GM19455 (cell line): ENCODE data around the gene FLOT2.
"Not testable (repeated sequence)": the region's sequence is repeated elsewhere in the genome, so short reads cannot be mapped to it uniquely, and the experiment has no call there.

Source experiments
- ATAC-seq: cut with Tn5 transposase; IDR thresholded peaks from one replicate; pipeline ENCODE4 v1.9.1; 2021; ENCODE audit not compliant: unreplicated experiment

The FLOT2 gene

DNA sequence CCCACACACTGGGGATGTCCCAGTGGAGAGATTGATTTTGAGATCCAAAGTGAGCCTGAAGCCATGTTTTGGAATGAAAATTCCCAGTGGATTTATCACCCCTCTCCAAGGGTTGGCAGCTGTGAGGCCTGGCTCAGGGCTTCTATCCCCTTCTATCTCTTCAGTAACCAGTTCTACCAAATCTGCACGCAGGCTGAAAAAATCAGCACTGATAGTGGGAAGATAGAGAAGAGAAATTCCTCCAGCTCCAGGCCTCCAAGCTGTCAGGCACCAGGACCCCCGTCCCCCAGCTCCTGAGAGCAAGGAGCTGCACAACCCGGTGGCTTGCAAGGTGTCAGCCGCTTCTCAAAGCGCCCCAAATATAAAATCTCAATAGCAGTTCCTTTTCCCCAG lies 1.0 kb downstream of the FLOT2 start:
- ATAC-seq = no peak

DNA sequence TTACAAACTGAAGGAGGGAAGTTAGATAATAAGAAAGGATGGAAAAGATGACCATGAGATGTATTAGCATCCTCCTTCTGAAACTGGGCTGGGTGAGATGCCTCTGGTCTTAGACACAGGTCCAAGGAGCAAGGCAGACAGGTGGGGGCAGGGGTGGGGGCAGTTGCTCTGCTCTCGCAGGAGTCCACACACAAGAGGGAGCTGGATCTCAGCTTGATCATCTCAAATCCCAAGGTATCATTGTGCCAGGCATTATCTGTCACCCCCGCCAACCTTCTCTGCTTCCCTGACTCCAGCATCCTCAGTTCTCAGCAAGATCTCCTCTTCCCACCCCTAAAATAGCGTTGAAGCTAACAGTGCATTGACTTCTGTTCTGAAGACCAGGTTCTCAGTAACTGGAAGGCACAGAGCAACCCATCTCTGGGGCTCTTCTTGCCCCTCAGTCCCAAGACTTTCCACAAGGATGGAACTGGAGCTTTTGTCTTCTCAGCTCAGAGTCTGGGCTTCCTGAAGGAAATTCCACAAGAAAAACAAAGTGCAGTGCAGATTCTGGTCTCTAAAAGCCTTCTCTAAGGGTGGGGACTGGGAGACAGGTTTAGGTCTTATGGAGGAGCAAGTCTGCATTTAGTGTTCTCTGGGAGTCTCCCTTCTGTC lies 1.6 kb downstream of the FLOT2 start:
- no peak for ATAC-seq

DNA sequence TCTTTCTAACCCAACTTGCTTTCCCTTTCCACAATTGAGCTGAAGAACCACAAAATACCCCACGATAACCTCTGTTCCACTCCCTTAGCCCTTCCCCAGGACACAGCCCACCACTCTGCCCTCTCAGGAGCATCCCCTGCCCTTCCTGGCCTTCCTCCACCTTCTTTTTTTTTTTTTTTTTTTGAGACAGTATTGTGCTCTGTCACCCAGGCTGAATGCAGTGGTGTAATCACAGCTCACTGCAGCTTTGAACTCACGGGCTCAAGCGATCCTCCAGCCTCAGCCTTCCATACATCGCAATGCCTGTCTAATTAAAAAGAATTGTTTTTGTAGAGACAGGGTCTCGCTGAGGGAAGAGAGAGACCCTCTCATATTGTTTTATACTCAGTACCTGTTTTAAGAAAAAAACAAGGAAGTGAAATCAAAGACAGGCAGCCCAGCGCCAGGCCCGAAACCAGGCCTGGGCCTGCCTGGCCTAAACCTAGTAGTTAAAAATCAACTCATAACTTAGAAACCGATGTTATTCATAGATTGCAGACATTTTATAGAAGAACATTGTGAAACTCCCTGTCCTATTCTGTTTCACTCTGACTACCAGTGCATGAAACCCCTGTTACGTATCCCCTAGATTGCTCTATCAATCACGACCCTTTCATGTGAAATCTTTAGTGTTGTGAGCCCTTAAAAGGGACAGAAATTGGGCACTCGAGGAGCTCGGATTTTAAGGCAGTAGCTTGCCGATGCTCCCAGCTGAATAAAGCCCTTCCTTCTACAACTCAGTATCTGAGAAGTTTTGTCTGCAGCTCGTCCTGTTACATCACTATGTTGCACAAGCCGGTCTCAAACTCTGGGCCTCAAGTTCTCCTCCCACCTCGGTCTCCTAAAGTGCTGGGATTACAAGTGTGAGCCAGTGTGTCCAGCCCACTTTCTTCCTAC lies 4.0 kb downstream of the FLOT2 start:
- not testable (repeated sequence) for ATAC-seq

DNA sequence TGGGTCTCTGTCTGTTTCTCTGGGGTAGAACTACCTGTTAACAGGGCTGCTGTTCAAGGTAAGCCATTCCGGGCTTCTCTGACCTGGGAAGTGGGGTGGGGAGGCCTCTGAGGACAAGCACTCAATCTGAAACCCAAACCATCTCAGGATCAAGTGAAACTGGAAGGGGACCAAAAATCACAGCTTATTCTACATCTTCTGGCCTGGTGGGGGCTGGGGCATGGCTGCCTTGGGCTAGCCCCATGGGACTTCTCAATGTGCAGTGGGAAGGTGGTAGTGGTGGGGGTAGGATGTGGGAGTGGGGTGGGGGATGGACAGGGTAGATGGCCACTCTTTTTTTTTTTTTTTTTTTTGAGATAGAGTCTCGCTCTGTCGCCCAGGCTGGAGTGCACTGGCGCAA lies 5.5 kb downstream of the FLOT2 start:
- no peak for ATAC-seq

DNA sequence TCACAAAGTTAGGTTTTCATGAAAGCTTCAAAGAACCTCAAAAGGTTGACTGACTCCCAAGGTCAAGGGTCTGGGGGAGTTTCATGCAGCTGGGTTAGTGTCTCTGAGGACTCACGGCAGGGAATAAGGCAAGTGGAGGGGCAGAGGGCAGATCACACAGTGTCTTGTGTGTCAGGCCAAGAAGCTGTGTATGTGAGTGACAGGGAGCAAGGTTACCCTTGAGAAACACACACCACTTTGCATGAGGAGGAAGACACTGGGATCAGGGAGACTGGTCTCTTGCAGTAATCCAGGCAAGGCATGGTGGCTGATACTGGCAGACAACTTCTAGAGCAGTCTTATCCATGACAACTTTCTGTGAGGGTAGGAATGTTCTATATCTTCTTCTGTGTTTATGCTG lies 6.3 kb downstream of the FLOT2 start:
- ATAC-seq = no peak

DNA sequence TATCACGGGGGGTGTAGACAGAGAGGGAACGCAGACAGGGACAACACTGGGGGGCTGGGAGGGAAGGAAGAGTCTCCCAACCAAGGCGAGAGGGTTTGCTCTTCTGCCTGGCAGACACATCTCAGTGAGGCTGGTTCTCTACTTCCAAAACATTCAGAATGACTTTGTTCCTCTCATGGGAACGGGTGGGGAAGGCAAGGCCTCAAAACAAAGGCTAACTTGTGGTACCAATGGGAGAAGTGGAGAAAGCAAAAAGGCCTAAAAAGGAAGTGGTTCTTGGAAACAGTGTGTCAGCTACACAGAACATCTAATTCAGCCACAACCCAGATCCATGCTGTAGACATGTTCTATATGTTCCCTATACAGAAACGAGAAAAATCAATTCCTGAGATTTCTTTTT lies 7.5 kb downstream of the FLOT2 start:
- ATAC-seq = no peak

DNA sequence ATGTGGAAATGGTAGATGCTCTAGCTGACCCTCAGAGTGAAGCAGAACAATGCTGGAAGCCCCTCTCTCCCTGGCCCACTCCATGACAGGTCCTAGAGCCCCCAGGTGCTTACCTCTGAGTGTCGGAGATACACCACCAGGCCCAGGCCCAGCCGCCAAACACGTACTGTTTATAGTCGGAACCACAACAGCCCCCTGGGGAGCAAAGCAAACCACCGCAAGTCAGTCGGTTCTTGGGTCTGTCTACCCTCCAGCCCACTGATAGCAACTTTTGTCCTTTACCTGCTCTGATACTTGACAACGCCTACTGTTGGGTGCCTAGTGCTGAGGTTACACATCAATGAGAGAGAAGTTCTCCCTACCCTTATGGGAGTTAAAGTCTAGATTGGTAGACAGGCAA lies 8.7 kb downstream of the FLOT2 start:
- no peak for ATAC-seq

DNA sequence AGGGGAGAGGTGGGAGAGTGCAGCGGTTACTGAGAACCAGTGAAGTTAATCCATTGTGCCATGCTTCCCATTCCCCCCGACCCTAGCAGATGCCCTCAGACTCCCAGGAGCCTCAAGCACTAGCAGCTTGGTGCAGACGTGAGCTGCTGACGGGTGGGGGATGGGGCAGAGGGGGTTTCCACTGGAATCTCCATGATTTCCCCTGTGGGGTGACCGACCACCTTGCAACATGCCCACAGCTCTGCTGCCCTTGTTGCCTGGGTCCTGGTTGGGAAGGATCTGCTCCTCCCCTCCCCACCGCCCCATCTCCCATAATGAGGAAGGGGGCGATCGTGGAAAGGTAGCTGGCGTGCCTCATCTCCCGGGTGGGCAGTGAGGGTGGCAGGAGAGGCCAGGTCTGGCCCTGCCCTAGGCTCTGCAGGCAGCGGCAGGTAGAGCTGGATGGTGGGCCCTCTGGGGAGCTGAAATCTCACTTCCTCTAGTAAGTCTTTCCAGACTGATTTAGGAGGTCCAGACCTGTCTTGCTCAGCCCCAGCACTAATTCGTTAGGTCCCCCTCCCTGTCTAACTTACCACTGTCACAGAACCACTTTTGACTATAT lies 9.6 kb downstream of the FLOT2 start:
- no peak for ATAC-seq

DNA sequence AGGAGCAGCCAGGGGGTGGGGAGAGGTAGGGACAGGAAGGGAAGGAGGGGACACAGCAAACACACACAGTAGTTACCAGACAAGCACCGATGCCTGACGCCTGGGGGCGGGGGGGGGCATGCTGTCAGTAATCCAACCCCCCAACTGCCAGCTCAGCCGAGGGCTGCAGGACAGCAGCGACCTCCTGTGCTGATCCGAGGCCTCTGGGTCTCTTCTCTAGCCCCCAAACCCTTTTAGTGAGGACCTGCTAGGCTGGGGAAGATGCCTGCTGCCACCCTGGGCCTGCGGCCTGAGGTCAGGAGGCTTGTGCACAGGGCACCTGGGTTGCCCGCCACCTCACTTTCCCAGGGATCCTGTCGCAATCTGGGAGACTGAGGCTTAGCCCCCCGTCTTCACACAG lies 11.6 kb downstream of the FLOT2 start:
- no peak for ATAC-seq

DNA sequence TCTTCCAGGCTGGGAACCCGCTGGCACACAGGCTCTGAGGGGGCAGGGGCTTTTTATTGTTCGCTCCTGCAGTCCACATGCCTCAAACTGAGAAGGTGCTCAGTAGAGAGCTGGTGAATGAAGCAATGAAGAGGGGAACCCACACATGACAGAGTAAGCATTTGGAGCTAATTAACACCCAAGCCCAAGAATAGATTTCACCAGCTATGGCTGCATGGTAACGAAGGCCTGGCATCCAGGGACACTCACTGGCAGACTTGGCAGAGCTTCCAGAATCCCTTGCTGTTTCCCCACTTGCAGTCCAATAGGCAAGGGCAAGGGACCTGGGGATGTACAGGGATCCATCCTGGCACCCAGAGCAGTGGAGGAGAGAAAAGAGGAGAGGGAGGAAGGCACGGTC lies 12.2 kb downstream of the FLOT2 start:
- no peak for ATAC-seq

DNA sequence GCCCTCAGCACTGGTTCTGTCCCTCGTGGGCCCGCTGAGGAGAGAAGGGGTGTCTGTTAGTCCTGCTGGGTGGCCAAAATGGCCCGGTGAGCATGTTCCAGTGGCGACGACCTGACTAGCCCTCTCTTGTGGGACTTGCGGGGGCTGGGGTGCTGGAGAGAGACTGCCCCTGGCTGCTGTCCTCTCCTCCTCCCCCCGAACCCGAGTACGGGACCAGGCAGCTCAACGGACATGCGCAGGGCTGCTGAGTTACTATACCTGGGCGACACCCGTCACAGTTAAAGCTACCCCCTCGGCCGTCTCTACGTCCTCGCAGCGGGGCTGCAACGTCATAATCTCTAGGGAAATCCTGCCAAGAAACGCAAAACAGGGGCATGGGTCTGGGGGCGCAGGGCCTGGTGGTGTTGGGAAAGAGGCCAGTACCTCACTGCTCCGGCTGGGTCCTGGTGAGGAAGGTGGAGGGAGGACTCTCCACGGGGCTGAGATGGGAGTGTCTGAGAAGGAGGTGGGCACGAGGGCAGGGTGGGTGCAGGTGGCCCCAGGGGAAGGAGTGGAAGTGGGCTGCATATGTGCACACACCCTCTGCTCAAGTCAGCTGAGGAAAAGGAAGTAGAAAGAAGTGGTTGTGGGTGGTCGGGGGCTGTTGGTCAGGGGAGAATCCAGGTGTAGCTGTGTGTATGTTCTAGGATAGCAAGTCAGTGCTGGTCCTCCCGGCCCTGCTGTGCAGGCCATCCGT lies 13.4 kb downstream of the FLOT2 start:
- no peak for ATAC-seq

DNA sequence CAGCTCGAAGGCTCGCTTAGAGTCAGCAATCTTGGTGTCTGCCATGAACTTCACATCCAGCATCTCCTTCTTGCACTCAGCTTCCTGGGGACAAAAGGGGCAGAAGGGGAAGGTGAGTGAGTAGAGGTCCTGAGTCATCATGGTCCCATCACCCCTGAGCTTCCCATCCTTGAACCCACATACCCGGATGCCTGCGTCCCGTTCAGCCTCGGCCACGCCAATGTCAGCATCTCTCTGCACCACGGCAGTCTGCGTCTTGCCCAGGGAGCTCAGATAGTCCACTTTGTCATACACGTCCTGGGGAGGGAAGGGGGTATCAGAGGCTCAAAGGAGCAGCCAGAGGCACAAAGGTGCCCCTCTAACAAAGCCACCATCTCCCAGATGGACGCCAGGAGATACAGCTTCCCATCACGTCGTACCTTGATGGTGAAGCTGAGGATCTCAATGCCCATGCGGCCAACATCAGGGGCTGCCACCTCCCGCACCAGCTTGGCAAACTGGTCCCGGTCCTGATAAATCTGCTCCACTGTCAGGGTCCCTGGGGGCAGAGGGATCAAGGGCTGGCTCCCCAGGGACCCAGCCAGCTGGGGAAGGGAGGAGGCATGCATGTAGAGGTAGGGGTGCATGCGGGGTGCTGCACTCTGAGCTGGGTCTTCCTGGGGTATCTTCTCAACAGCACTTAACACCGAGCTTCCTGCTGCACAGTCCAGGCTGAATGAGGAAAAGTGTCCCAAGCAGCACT lies 15.2 kb downstream of the FLOT2 start:
- ATAC-seq = no peak

DNA sequence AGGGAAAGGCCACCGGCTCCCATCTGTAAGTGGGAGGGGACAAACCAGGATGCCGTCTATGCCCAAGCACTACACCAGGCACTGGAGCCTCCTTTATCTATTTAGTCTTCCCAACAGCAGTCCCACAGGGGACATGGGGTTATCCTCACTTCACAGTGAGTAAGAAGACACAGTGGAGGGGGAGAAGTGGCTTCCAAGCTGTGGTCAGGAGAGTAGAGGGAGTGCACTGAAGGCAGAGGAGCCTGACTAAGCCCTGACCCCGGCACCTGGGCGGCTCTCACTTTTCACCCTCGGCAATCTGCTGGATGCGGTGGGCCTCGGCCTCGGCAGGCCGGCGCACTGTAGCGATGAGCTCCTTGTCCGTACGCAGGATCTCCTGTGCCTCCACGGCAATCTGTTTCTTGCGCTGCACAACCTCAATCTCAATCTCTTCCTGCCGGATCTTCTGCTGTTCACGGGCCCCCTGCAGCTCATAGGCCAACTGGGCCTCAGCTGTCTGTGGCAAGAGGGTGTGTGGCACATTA lies 15.9 kb downstream of the FLOT2 start:
- ATAC-seq = no peak

DNA sequence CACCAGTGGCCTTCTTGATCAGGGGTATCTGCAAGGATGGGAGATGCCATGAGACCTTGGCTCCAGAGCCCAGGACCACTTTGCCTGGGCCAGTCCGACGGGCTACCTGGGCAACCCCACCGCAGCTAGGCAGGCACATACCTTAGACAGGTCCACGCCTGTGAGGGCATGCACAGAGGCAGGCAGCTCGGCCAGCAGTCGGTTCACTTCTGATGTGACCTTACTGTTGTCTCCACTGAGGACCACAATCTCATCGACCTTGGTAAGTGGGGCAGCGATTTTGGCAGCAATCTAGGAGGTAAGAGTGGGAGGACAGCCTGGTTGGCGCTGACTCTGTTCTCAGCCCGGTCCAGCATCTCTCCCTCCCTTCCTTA lies 17.0 kb downstream of the FLOT2 start:
- no peak for ATAC-seq

DNA sequence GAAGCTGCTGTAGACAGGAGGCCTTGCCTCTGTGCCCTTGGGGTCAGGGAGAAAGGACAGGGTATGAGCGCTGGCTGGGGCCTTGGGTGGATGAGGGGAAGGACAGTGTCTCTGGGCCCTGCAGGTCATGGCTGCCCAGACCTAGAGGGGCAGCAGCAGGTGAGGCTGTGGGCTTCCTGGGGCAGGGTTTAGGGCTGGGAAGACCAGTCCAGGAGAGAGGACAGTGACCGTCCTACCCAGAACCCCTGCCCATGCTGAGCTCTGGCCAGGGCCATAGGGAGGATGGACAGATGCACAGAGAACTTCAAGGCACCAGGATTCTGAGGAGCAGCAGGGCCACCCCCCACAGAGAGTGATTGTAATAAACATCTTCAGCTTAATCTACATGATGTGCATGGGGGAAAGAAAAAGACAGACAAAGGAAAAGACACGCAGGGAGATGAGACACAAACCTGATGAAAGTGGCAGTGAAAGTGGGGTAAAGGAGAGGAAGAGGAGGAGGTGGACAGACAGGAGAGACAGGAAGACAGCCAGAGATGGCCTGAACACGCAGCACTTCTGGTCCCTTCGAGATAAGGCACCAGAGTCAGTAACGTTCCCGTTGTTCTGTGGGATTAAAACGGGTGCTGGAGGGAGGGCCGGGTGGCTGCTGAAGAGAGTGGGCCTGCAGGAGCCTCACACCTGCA lies 17.5 kb downstream of the FLOT2 start:
- no peak for ATAC-seq

DNA sequence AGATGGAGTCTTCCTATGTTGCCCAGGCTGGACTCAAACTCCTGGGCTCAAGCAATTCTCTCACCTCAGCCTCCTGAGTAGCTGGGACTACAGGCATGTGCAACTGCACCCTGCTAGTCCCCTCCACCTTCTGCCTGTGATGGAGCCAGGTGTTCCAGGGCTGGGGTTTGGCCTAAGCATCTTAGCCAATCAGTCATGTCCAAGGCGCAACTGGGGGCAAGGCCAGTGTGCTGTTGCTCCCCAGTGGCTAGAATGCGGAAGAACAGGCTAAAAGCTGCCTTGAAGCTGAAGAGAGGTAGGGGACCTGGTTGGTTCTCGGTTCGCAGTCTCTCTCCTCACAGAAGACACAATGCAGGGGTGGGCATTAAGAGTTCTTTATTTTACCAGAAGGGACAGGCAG lies 18.6 kb downstream of the FLOT2 start:
- ATAC-seq = no peak

DNA sequence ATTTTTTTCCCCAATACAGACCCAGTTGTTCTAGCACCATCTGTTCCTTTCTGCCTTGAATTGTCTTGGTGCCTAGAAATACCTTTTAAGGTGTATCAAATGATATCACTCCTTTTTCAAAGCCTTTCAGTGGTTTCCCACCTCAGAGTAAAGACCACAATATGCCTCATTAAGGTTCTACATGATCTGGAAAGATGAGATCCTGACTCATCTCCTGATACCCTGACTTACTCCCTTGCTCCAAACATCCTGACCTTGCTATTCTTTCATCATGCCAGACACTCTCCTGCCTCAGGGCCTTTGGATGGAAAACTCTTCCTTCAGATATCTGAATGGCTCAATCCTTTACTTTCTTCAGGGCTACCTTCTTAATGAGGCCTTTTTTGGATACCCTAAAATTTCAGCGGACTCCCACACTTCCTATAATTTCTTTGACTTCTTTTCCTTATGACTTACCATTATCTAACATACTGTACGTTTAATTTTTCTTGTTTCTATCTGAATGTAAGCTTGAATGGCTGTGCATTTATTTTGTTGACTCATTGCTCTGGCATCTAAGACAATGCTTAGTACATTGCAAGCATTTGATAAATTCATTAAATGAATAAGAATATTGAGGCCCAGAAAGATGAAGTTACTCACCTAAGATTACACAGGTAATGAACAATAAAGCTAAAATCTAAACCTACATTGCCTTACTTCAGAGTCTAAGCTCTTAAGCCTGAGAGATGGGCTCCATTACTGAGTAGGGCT lies 19.2 kb downstream of the FLOT2 start:
- ATAC-seq = no peak

DNA sequence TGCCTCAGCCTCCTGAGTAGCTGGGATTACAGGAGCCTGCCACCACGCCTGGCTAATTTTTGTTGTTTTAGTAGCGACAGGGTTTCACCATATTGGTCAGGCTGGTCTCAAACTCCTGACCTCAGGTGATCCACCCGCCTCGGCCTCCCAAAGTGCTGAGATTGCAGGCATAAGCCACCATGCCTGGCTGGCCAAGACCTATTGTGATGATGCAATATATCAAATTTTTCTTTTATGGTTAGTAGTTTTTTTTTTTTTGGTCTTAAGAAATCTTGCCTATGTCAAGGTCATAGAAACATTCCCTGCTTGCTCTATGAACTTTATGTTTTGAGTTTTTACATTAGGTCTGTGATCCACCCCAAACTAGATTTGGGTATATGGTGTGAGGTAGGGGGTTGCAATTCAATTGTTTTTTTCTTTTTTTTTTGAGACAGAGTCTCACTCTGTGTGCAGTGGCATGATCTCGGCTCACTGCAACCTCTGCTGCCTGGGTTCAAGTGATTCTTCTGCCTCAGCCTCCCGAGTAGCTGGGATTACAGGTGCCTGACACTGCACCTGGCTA lies 20.3 kb downstream of the FLOT2 start:
- ATAC-seq = not testable (repeated sequence)
